ENCODE measurements around the gene F7.

GRCh38 chr13:113066142-113066455 lies 39.5 kb upstream of the F7 start:
- TF ChIP-seq FOXM1 (IDR thresholded peaks at IDR 0.05; ENCODE audit: borderline replicate concordance) (no peak), TARDBP (IDR thresholded peaks at IDR 0.05) (no peak), PKNOX1 (IDR thresholded peaks at IDR 0.05) (no peak), CTBP1 (IDR thresholded peaks at IDR 0.05; ENCODE audit: borderline replicate concordance) (no peak), NFRKB (IDR thresholded peaks at IDR 0.05) (no peak), SP1 (IDR thresholded peaks at IDR 0.05) (no peak), LEF1 (IDR thresholded peaks at IDR 0.05; ENCODE audit: borderline replicate concordance) (no peak), FOXK2 (IDR thresholded peaks at IDR 0.05) (no peak), ZNF384 (IDR thresholded peaks at IDR 0.05) (no peak), SUZ12 (IDR thresholded peaks at IDR 0.05) (no peak), ELF4 (IDR thresholded peaks at IDR 0.05) (no peak), BHLHE40 (IDR thresholded peaks at IDR 0.05; ENCODE audit: borderline replicate concordance) (no peak), ARNT (IDR thresholded peaks at IDR 0.05) (no peak), FOXA1 (IDR thresholded peaks at IDR 0.05) (no peak)

Measured in HEK293T (cell line).